GM21576 (cell line): Measurements from ENCODE around the gene ANGPTL1.

Source experiments
- ATAC-seq: cut with Tn5 transposase; IDR thresholded peaks from one replicate; pipeline ENCODE4 v1.9.1; 2021; ENCODE audit warnings: mild to moderate bottlenecking, moderate library complexity; ENCODE audit not compliant: unreplicated experiment

ANGPTL1 gene, protein sequence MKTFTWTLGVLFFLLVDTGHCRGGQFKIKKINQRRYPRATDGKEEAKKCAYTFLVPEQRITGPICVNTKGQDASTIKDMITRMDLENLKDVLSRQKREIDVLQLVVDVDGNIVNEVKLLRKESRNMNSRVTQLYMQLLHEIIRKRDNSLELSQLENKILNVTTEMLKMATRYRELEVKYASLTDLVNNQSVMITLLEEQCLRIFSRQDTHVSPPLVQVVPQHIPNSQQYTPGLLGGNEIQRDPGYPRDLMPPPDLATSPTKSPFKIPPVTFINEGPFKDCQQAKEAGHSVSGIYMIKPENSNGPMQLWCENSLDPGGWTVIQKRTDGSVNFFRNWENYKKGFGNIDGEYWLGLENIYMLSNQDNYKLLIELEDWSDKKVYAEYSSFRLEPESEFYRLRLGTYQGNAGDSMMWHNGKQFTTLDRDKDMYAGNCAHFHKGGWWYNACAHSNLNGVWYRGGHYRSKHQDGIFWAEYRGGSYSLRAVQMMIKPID

DNA sequence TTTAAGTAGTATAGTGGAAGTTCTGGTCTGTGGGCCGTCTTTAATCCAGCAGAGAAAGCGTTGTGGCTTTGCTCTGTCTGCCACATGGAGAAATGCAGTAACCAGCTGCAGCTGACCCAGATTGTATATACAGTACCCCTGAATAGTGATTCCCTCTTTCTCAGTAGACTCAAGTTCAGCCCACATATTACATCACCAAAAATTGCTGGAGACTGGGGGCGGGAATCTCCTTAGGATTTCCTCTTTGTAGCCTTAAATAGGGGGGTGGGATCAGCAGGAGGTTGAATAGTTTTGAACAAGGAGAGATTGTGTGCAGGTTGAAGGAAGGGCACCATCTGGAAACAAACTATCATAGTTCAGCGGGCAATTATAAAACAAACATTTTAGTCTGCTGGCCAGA, at the start of gene ANGPTL1:
Gene ANGPTL1 (minus strand): TSS at position 134 of the 400 bp plus-strand sequence. CDS start 5,301 bp downstream, outside the sequence.
- ATAC-seq, result no peak

DNA sequence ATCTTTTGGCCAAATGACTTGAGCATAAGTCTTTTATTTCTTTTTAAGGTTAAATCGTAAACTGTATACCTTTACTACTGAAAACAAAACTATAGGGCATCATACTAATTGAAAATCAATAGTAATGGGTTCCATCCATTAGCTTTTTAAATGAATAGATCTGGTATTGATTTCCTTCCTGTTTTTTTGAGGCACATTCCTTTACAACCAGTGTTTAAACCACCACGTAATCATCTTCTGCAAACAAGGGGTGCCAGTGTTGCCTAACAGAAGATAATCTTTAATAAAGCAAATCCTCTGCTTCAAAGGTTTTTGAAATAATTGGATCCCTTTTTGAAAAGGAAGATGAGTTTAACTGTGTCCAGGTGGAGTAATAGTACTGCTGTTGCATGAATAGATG, 48.7 kb upstream of the ANGPTL1 start:
- no peak for ATAC-seq

DNA sequence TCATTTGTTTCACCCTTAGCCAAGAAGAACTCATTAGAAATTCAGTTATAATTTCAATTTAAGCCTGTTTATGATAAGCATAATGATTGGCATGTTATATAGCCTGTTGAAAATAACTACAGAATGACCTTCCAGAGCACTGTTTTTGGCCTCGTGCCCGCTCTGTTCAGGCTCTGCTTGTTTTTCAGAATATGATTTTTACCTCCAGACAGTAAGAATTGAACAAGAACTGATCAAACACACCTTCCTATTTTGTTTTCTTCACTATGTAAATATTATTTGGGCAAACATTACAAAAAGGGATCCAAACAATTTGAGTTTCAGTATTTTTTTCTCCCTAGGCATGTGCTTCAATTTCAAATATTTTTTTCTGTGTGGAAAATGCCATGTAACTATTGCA, 48.1 kb upstream of the ANGPTL1 start:
- ATAC-seq, result no peak

DNA sequence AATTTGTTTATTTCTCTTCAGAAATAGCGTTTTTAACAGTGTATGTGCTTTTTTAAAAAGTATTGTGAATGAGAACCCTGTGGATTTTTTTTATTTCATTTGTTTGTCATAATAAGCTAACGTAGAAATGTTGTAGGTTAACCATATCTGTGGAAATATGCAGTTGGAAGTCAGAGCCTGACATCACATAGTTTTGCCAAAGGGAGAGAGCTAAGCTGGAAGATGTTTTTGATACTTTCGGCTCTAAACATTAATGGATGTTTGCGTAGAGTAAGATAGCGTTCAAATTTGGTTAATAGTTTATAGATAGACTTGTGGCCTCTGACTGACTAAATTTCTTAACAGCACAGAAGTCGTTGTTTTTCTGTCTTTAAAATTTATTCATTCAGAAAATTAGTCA, 47.4 kb upstream of the ANGPTL1 start:
- ATAC-seq, result no peak

DNA sequence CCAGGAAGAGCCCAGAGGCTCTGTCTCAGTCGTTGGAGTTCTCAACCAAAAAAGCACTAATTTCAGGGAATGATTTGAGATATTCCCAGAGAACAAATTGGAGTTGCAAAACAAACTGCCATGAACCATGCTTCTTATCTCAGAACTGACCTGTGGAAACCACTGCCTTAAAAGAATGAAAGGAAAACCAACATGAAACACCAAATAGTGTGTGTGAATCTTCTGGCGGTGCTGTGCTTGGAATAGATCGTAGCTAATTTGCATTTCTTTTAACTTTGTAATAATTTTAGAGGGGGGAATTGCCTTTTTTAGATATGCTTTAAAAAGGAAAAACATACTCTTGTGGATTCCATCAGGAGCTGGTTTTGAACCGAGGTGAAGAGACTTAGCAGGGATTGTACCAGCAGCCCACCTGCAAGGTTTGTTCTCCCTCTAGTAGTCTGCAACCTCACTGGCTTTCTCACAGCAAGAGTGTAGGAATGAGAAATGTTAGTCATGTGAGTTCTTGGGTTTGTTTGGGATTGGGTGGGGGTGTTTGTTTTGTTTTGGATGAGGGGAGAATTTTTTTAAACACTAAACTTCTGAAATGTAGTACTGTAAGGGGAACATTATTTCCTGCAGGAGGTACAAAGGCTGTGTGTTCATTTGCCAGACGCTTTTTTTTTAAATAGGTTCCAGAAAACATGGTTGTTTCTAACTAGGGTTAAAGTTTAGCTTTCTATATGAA, 45.7 kb upstream of the ANGPTL1 start:
- ATAC-seq, result no peak

DNA sequence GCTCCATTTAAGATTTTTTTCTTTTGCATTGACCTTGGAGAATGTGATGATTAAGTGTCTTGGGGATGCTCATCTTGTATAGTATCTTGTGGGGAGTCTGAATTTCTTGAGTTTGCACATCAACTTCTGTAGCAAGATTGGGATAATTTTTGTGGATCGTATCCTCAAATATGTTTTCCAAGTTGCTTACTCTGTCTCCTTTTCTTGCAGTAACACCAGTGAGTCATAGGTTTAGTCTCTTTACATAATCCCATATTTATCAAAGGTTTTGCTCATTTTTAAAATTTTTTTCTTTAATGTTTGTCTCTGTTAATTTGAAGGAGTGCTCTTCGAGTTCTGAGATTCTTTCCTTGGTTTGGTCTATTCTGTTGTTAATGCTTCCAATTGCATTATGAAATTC, 41.7 kb upstream of the ANGPTL1 start:
- no peak for ATAC-seq

DNA sequence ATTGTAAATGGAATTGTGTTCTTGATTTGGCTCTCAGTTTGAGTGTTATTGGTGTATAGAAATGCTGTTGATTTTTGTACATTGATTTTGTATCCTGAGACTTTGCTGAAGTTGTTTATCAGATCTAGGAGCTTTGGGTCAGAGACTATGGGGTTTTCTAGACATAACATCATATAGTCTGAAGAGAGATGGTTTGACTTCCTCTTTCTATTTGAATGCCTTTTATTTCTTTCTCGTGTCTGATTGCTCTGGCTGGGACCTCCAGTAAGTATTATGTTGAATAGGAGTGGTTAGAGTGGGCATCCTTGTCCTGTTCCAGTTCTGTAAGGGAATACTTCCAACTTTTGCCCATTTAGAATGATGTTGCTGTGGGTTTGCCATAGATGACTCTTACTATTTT, 39.1 kb upstream of the ANGPTL1 start:
- ATAC-seq, result no peak

DNA sequence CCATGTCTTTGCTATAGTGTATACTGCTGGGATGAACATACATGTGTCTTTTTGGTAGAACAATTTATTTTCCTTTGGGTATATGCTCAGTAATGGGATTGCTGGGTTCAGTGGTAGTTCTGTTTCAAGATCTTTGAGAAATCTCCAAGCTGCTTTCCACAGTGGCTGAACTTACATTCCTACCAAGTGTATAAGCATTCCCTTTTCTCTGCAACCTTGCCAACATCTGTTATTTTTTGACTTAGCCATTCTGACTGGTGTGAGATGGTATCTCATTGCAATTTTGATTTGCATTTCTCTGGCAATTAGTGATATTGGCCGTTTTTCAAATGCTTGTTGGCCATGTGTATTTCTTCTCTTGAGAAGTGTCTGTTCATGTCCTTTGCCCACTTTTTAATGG, 37.5 kb upstream of the ANGPTL1 start:
- no peak for ATAC-seq

DNA sequence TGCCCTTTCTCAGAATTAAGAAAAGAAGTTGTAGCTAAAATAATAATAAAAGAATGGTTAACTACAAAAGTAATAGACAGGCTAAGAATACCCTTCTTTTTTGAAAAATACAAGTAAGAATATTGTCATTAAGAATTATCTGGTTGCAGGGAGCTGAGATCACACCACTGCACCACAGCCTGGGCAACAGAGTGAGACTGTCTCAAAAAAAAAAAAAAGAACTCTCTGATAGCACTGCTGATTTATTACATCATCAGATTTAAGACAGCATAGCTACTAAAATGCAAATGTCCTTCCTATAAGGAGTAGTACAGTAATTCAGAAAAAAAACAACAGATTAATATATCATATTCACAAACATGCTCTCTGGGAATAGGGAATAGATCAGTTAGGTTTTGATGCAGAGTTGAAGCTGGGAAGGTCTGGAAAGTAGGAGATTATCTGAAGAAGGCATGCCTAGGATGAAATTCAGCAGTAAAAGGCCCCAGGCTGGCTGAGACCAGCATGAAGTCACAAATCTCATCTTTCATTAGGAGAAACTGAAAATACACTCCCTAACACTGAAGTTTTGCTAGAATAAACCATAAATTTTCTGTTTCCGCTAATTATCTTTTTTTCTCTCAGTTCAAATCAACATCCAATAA, 30.7 kb upstream of the ANGPTL1 start:
- no peak for ATAC-seq

DNA sequence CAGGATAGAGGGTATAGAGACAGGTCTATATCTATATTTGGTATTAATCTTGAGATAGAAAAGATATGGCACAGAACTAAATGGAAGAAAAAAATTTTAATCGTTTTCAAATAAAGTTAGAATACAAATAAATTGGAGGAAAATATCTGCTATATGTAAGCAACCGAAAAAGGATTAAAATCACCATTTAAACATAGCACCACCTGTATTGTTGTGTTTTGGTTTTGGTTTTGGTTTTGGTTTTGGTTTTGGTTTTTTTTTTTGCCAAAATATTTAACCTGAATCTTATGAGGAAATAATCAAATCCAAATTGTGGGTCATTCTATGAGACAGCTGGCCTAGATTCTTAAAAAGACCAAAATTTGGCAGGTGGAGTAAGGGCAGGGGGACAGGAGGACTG, 28.5 kb upstream of the ANGPTL1 start:
- no peak for ATAC-seq

DNA sequence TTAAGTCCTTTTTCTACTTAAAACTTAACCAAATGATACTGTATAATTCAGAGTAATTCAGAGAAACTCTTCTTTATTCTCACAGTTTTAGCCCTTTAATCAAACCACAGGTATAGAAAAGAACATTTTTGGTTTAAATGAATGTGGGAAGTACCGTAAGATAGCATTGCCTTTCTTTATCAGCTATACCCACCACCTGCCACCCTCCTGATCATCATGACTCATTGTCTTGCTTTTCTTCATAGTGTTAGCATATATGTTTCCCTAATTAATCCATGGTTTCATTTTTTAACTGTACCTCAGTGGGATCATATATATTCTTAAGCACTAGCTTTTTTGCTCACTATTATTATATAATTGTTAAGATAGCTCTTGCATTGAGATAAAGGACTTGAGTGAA, 27.5 kb upstream of the ANGPTL1 start:
- ATAC-seq, result no peak

DNA sequence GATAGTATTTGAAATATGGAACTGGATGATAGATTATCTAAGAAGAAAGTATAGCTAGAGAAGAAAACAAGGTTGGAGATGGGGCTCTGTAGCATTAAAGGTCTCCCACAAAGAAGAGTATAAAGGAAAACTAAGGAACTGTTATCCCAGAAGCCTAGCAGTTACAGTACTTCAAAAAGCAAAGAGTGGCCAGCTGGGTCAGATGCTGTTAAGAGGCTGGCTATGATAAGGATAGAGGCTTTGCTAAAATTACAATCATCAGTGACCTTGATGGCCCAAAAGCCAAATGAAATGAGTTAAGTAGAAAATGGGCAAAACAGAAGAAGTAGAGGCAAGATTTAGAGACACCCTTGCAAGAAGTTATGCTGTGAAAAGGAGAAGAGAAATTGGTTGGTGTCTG, 25.1 kb upstream of the ANGPTL1 start:
- no peak for ATAC-seq

DNA sequence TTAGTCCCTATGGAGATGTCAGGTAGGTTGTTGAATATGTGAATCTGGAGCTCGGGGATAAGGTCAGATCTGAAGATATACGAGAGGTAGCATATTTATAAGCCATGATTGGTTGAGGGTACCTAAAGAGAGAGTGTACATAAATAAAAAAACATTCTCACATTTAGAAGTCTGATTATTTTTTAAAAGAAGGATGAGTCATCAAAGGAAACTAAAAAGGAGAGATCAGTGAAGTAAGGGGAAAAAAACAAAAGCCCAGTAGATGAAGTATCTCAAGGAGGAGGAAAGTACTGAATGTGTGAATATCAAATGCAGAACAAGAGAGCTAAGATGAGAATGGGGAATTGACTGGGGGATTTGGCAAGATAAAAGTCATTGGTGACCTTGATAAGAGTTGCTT, 15.7 kb upstream of the ANGPTL1 start:
- ATAC-seq, result no peak

DNA sequence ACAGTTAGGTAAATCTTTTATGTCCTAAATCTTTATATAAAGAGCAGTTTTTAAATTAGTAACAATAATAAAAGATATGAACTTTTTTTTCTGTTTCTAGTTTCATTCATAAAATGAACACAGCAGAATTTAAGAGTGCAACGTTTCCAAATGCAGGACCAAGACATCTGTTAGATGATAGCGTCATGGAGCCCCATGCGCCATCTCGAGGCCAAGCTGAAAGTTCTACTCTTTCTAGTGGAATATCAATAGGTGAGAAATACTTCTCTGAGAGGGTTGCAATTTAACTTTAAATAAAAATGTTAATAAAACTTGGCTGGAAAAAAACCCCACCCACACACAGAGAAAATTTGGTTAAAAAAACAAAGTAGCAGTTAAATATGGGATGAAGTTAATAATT, 15.0 kb upstream of the ANGPTL1 start:
- ATAC-seq, result no peak

DNA sequence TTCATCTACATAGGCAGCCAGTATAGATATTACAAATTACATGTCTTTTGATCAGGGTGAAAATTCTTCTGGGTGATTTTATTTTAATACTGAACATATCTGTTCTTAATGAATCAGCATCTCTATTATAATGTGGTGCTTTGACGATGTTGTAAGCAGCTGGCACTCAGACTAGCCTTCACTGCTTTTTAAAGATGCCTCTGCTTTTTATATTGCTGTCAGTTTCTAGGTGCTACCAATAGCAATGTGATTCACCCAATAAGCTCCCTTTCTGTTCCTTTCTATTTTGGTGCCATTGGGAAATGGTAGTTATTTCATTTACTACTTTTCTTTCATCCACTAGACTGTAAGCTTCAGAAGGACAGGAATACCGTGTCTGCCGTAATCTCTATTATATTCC, 11.1 kb upstream of the ANGPTL1 start:
- ATAC-seq, result no peak

DNA sequence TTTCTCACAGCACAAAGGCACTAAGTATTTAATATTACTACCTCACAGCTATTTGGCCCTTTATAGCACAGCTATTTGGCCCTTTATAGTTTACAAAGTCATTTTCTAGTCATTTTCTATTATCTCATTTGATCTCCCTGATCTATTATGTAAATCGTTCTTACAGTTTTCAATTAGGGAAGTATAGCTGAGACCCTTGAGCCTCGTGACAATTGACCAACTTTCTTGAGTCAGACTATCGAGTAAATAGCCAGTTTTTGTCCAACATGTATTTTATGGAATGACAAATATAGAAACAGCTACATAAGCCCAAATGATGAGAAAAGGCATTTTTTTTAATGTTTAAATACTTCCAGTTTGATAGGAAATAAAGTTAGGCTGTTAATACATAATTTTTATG, 7.0 kb upstream of the ANGPTL1 start:
- no peak for ATAC-seq

DNA sequence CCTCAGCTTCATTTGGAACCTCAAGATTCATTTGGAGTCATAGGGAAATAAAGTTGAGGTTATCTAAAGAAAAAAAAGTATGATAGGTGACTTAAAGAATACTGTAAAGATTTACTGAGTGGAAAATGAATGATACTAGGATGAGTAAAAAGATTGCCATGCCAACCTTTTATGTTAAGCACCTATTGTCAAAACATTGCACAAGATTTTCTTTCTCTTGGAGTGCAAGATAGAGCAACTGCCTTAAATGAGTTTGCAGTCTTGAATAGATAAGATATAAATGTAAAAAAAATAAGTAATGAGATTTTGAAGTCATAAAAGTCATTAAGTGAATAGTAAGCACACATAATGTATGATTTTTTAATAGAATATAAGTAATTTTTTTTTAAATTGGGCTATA, 5.1 kb upstream of the ANGPTL1 start:
- ATAC-seq, result no peak

DNA sequence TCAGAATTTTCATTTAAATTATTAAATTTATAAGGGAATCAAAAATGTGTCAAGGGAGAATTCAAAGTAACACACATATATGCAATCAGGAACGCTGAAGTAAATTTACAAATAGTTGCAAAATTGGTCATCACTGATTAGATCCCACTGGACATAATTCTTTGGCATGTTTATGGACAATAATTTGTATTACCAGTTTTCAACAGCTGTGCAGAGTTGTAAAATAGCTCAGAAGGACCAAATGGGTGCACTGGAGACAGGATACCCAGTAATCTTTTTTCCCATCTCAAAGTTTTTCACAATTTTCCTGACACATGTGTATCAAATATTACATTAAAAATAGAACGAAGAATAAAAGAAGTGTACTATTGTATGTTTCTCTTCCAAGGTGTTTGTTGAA, 4.1 kb upstream of the ANGPTL1 start:
- ATAC-seq, result no peak

DNA sequence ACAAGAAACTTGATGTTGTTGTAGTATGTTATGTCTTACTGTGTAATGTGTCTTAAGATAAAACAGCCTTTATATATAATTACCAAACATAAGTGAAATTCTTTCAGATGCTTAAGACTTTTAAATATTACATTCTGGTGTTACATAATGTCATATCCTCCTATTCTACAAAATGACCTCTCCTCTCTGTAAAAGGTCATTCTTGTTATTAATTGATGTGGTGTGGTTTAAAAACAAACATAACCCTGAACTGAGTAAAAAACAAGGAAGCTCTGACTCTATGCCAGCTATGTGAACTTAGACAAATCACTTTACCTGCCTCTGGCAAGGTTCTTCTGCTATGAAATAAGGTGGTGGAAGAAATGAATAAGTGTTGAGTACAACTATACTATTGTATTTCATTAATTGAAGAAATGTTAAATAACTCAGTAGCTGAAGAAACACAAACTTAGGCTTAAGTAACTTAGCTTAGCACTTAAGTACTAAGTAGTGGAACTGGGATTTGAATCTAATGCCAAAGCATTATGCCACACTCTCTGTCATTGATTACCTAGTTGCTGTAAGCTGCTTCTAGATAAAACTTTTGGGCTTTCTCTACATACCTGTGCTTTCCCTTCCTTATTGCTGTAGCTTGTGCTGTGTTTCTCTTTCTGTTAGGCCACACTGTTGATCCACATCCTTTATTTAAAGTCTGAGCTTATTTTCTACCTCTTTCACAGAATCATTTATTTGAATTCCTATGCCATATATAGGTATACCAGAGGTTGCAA, 859 bp upstream of the ANGPTL1 start:
- ATAC-seq, result no peak

DNA sequence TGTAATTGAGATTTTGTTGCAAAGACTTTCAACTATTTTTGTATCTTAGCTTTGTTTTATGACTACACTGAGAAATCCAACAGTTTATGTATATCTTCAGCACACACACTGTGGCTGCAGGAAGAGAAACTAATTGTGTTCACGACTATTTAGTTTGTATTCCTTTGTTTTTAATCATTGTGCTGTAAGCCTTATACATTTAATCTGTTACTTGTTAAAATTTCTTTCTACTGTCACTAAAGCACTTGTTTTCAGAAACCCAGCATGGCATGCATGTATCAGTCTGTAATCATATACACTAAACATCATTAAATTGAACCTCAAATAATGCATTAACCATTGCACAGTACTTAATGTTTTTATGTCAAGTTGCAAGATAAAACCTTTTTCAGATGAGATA, 656 bp downstream of the ANGPTL1 start:
- ATAC-seq, result no peak

DNA sequence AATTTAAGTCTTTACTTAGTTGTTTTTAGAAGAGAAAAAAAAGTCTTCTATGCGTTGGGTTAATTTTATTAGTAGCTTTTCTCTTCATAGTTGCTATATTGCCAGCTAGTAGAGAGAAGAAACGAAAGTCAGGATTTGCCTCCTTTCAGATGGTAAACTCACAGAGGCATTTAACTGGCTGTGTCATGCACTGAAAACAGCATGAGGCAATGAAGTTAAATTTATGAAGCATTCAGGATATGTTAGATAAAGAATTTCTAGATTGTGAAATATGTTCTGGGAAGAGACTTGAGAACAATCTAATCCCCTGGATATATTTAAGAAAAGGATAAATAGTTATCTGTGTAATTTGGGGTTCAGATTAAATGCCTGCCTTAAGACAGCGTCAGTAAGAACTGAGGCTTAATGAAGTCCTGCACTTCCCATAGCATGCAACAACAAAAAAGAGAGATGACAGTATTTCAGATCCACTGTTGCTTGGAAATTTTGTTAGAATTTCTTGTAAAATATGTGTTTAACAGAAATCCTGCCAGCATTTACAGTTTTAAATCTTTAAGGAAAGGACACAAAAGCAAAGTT, 1.7 kb downstream of the ANGPTL1 start:
- no peak for ATAC-seq
